ENCODE results near the gene MMD2.
A peak's percentile ranks its signal among the peaks of the same experiment; 100 is the strongest.
"Not testable (repeated sequence)": the region's sequence is repeated elsewhere in the genome, so short reads cannot be mapped to it uniquely, and the experiment has no call there.

The MMD2 gene, protein sequence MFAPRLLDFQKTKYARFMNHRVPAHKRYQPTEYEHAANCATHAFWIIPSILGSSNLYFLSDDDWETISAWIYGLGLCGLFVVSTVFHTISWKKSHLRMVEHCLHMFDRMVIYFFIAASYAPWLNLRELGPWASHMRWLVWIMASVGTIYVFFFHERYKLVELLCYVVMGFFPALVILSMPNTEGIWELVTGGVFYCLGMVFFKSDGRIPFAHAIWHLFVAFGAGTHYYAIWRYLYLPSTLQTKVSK

GRCh38 chr7:4958477-4959301, at the start of gene MMD2:
TSS of gene MMD2 (minus strand) at chr7:4959187. CDS start at chr7:4959017, 170 bp downstream.
- DNase-seq, result peak in 13 of 51 donors; percentile 7 to 64 (median 35)

GRCh38 chr7:5005066-5005465, 46.1 kb upstream of the MMD2 start:
- peak in 2 of 51 donors; percentile 3 to 6 for DNase-seq

GRCh38 chr7:5001911-5002310, 42.9 kb upstream of the MMD2 start:
- DNase-seq, result no peak

- DNase-seq, result no peak
Measured at GRCh38 chr7:5001003-5001402, 42.0 kb upstream of the MMD2 start.

- no peak for DNase-seq
Measured at GRCh38 chr7:4999369-4999950, 40.5 kb upstream of the MMD2 start.

DNA sequence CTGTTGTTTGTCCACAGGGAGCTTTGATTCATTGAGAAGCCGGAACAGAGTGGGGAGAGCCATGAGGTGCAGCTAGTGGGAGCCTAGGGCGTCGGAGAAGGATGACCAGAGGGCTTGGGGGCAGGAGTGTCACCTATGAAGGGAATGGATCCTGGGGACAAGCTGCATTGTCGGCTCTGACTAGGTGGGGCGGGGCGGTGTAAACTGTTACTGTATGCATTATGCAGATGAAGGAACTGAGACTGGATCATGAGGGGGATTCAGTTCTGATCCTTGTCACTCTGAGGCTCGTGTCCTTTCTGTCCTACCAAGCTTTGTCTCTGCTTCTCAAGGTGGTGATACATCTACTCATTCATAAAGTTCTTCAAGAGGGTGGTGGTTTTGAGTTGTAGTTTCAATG, 39.9 kb upstream of the MMD2 start:
- DNase-seq, result no peak

DNA sequence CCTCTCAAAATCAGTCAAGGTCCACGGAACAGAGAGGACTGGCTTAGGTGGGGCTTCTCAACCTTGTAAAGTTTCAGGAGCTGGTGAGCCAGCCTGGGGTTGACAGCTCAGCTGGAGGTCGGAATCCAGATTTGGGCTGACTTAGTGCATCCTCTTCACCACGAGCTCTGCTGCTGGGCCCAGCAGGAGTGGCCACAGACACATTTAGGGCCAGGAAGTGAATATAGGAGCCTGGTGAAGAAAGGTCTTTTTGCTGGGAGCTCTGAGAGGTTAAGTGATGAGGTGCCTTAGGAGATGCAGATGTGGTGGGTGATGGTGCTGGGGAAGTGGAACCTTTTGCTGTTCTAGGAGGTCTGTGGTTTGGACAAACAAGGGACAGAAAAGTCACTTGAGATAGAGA, 39.3 kb upstream of the MMD2 start:
- no peak for DNase-seq

DNA sequence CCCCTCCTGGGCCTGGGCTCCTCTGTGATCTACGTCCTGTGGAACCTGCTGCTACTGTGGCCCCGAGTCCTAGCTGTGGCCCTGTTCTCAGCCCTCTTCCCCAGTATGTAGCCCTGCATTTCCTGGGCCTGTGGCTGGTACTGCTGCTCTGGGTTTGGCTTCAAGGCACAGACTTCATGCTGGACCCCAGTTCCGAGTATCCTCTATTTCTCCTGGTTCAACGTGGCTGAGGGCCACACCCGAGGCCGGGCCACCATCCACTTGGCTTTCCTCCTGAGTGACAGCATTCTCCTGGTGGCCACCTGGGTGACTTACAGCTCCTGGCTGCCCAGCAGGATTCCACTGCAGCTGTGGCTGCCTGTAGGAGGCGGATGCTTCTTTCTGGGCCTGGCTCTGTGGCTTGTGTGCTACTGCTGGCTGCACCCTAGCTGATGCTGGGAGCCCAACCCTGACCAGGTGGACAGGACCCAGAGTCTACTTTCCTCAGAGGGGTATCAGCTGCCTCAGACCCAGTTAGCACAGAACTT, 37.8 kb upstream of the MMD2 start:
- DNase-seq, result no peak

DNA sequence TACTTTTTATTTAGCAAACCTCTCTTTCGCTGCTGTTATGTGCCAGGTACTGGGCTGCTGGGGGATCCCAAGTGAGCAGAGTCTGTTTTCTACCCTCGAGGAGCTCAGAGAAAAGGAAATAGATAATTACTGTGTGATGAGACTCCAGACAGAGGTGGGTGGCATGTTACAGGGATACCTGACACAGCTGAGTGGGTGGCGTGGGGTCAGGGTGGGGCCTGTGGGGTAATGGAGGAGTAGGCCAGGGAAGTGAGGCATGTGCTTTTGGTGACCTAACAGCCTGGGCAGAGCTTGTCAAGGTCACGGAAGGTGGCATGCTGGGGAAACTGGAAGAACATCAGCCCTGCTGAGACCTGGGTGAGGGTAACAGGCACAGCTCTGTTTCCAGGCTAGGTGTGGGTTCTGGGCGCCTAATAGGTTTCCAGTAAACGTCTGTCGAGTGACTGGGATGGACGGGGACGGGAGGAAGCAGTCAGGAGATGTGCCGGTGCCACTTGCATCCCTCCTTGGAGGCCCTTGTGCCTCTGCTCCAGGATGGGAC, 36.5 kb upstream of the MMD2 start:
- no peak for DNase-seq

- no peak for DNase-seq
Measured at GRCh38 chr7:4993471-4993870, 34.5 kb upstream of the MMD2 start.

DNA sequence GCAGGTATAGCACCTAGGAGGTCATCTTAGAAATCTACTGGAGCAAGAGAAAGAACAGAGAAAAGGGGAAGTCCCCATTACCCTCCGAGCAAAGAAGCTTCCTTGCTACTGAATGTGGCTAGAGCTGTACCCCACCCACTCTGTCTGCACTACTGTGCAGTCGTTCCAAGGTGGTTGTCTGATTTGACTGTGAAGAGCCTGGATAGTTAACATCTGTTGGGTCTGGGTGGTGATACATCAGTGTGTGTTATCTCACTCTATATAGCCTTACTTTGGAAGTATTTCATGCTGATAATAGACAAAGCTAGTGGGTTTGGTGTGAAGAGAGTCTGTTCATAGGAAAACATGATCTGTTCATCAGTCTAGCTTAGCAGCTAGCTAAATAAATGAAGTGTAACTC, 23.8 kb upstream of the MMD2 start:
- DNase-seq, result not testable (repeated sequence)

DNA sequence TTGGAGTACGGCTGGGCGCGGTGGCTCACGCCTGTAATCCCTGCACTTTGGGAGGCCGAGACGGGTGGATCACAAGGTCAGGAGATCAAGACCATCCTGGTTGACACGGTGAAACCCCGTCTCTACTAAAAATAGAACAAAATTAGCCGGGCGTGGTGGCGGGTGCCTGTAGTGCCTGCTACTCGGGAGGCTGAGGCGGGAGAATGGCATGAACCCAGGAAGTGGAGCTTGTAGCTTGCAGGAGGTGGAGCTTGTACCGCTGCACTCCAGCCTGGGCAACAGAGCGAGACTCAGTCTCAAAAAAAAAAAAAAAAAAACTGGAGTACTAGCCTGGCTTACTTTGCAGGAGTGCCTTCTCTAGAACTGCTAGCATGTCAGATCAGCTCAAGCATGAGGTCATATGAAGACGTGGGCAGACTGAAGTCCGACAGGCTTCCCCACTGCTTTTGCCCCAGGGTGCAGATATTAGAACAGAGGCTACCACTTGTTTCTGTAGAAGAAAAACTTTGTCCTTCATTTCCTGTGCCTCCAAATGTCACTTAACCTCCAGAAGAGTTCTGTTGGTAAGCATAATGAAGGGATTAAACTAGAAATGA, 22.4 kb upstream of the MMD2 start:
- not testable (repeated sequence) for DNase-seq

GRCh38 chr7:4975626-4976025, 16.6 kb upstream of the MMD2 start:
- DNase-seq, result not testable (repeated sequence)

- peak; percentile 34 to 95 (median 84) for DNase-seq
Measured at GRCh38 chr7:4973728-4974198, 14.8 kb upstream of the MMD2 start.

DNA sequence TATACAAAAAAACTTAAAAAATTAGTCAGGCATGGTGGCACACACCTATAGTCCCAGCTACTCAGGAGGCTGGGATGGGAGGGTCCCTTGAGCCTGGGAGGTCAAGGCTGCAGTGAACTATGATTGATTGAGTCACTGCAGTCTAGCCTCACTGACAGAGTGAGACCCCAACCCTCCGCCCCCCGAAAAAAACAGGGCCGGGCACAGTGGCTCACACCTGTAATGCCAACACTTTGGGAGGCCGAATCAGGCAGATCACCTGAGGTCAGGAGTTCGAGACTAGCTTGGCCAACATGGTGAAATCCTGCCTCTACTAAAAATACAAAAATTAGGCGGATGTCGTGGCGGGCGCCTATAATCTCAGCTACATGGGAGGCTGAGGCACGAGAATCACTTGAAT, 13.5 kb upstream of the MMD2 start:
- DNase-seq, result not testable (repeated sequence)

DNA sequence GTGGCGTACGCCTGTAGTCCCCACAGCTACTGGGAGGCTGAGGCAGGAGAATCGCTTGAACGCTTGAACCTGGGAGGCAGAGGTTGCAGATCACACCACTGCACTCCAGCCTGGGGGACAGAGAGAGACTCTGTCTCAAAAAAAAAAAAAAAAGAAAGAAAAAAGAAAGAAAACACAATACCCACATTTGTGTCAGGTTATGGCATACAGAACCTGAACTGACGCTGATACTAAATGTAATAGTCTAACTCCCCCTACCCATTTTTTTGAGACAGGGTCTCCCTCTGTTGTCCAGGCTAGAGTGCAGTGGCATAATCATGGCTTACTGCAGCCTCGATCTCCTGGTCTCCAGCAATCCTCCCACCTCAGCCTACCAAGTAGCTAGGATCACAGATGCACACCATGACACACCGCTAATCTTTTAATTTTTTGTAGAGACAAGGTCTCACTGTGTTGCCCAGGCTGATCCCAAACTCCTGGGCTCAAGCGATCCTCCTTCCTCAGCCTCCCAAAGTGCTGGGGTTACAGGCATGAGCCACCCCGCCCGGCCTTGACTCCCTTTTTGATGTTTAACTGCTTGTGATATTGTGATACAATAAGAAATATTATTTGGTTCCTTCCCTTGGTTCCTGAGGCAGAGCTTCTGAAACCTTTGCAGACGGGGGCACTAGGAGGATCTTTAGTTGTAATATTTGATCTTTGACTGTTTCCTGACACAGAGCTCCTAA, 6.5 kb upstream of the MMD2 start:
- no peak for DNase-seq

GRCh38 chr7:4964506-4964905, 5.5 kb upstream of the MMD2 start:
- DNase-seq, result peak in 1 of 51 donors; percentile 16

- DNase-seq, result peak in 5 of 51 donors; percentile 8 to 30 (median 23)
Measured at GRCh38 chr7:4962872-4963775, 4.1 kb upstream of the MMD2 start.

GRCh38 chr7:4960363-4960762, 1.4 kb upstream of the MMD2 start:
- peak in 9 of 51 donors; percentile 11 to 39 (median 23) for DNase-seq

GRCh38 chr7:4959893-4960292, 906 bp upstream of the MMD2 start:
- no peak for DNase-seq
